Erythroblast (primary cell): ENCODE results near the gene SPON1.

ENCODE experiments used
- GATA1 ChIP-seq: IDR thresholded peaks from 2 replicates; pipeline ENCODE4 v1.6.1; 2011; ENCODE audit warnings: low read depth, mild to moderate bottlenecking, control low read depth, low read length, moderate library complexity
- POLR2A ChIP-seq: IDR thresholded peaks from 2 replicates; pipeline ENCODE4 v1.6.1; 2011; ENCODE audit warnings: mild to moderate bottlenecking, low read length

- TF ChIP-seq POLR2A = no peak
- no peak for TF ChIP-seq GATA1
Observed at GRCh38 chr11:14148653-14149273, 186.2 kb downstream of the SPON1 start.
